ENCODE measurements around the gene ABHD2.

GRCh38 chr15:89085289-89085926, 2.8 kb upstream of the ABHD2 start:
- TF ChIP-seq CTBP1 (IDR thresholded peaks at IDR 0.05; ENCODE audit: borderline replicate concordance) (no peak), FOXM1 (IDR thresholded peaks at IDR 0.05; ENCODE audit: borderline replicate concordance) (no peak), SP1 (IDR thresholded peaks at IDR 0.05) (no peak), ELF4 (IDR thresholded peaks at IDR 0.05) (no peak), SUZ12 (IDR thresholded peaks at IDR 0.05) (no peak), HDGF (IDR thresholded peaks at IDR 0.05; ENCODE audit: borderline replicate concordance) (no peak), PKNOX1 (IDR thresholded peaks at IDR 0.05) (no peak), FOXK2 (IDR thresholded peaks at IDR 0.05) (no peak)
